Fibroblast of the conjunctiva (primary cell): Measurements from ENCODE around the gene ATP2C1.
"Not testable (repeated sequence)": the region's sequence is repeated elsewhere in the genome, so short reads cannot be mapped to it uniquely, and the experiment has no call there.

Experiments
- DNase-seq: peaks from one replicate; pipeline ENCODE4 v3.0.0-alpha.2; 2010; ENCODE audit warnings: low read depth

ATP2C1 gene

DNA sequence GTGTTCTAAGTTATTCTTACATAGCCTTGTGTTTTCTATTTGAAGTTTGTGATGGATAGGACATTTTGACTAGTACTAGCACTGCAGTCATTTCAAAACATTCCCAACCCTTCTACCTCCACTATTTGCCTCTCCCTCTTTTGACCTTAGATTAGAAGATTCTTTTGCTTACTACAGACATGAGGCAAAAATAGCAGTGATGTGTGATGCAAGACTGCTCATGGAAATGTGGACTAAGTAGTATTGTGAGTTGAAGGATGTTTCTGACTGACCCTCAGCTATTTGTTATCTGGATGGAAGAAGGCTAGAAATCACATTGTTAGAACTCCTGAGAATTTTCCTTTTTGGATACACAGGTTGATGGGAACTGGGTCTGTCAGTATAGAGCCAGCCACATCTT, 45.9 kb downstream of the ATP2C1 start:
- no peak for DNase-seq

DNA sequence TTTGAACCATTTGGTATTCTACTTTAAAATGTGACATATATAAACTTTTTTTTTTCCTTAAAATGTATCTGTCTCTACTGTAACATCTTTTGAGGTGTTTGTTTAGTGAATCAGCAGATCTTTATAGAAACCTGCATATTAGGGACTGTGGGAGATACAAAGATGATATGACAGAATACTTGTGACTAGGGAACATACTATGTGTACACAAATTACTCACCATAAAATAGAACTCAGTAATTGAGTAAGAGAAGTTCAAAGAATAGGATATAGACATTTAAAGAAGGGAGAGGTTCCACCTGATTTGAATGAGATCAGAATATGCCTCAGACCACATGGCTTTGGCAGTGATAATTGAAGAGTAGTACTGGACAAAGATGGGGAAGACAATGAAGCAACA, 47.9 kb downstream of the ATP2C1 start:
- DNase-seq: no peak

- no peak for DNase-seq
These were observed 53.0 kb downstream of the ATP2C1 start for GRCh38 chr3:130946882-130947281.

DNA sequence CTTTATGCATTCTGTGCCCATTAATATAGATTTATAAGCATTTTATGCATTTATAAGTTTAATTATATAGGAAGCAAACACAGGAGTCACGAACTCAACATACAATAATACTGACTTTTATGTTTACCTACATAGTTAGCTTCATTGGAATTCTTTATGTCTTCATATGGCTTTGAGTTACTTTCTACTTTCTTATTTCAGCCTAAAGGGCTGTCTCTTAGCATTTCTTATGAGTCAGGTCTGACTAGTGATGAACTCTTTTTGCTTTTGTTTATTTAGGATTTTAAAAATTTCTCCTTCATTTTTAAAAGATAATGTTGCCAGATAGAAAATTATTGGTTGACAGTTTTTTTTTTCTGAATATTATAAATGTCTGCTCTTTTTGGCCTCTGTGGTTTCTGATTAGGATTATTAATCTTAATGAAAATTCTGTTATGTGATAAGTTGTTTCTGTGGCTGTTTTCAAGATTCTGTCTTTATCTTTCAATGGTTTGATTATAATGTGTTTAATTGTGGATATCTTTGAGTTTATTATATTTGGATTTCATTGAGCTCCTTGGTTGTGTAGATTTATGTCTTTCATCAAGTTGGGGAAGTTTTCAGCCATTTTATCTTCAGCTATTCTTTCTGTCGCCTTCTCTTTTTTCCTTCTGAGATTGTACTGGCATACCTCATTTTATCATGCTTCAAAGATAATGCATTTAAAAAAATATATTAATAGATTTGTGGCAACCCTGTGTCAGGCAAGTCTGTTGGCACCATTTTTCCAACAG, 54.3 kb downstream of the ATP2C1 start:
- no peak for DNase-seq

GRCh38 chr3:130948929-130949328, 55.0 kb downstream of the ATP2C1 start:
- DNase-seq: no peak

GRCh38 chr3:130950124-130950523, 56.2 kb downstream of the ATP2C1 start:
- DNase-seq: no peak

DNA sequence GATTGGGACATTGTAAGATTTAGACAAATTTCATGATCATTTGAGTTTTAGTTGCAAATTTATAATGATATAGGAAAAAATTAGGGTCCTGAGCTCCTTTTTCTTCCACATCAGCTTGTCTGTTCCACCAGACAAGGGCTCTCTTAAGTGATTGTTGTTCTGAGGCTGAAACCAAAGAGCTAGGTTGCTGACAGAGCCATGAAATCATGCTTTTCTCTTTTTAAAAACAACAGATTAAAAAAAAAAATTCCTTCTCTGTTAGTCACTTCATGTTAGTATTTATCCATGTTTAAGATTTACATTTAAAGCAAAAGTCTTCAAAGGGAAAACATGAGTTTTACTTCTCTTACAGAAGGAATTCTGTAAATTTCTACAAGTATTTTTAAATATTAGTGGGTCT, 56.8 kb downstream of the ATP2C1 start:
- DNase-seq: peak; percentile 23

GRCh38 chr3:130955481-130955880, 61.6 kb downstream of the ATP2C1 start:
- DNase-seq: no peak

DNA sequence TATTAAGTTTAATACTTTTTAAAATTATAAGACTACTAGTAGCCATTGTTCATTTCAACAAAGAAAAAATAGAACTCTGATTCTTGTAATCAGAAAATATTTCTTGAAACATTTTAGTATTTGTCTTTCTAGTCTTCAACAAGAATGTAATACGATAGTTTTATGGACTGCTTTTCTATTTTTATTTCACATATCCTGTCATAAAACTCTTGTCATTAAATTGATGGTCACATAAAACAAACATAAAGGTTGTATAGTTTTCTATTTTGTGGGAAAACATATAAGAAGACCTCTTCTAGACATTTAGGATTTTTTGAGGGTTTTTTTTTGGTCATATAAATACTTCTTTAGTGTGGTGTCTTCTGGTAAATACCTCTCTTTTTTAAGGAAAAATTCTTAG, 62.4 kb downstream of the ATP2C1 start:
- DNase-seq: no peak

DNA sequence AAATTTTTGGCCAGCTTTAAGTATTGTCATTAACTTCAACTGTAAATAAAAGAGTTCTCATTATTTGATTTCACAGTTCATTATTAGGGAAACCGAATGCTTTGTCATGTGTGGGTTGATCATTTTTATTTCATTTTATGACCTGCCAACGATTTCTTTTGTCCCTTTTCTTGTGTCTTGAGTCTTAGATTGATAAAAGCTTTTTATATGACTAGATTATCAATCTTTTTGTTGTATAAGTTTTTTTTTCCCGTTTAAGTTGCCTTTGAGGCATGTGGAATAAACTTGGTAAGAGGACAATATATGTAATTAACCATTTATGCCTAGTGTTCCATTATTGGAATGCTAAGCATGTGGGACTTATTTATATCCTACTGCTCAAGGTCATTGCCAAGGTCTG, 62.8 kb downstream of the ATP2C1 start:
- no peak for DNase-seq

GRCh38 chr3:130960139-130960795, 66.4 kb downstream of the ATP2C1 start:
- DNase-seq: no peak

GRCh38 chr3:130961458-130961857, 67.6 kb downstream of the ATP2C1 start:
- DNase-seq: no peak

DNA sequence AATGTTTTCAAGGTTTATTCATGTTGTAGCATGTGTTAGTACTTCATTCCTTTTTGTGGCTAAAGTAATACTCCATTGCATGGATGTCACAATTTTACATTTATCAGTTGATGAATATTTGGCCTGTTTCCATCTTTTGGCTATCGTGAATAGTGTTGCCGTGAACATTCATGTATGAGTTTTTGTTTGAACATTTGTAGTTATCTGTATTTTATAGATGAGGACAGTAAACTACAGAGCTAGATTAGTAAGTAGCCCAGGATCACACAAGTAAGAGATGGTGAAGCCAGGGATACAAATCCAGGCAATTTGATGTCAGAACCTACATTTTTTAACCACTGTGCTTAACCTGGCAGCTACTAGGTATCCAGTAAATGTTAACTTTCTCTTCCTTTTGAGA, 69.6 kb downstream of the ATP2C1 start:
- no peak for DNase-seq

GRCh38 chr3:130963878-130964277, 70.0 kb downstream of the ATP2C1 start:
- peak; percentile 77 for DNase-seq

DNA sequence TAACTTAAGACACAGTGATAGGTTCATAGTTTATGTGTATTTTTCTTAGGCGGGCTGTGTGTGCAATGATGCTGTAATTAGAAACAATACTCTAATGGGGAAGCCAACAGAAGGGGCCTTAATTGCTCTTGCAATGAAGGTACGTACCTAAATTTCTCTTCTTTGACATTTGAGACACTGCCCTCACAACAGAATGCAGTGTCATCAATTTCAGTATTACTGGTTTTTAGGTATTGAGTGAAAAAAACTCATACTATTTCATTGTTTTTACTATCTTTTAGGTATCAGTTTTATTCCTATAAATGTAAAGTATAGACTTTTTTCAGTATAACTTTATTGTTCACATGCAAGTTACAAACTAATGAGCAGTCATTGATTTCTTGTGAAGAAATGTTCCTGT, 73.4 kb downstream of the ATP2C1 start:
- no peak for DNase-seq

DNA sequence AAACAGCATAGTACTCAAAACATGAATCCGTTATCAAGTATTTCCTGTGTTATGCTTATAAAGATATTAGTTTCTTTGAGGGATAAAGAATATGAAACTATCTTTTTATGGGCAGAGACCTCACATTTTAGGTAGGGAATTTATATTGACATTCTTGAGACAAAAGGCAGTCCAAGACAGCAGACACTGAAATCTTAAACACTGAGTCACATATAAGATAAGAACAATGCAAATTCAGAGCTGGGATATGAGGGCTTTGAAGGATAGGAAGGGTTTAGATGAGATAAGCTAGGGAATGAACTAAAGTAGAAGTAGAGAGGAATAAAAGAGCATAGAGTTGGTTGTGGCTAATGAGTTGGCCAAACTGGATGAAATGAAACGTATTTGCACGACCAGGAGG, 74.3 kb downstream of the ATP2C1 start:
- no peak for DNase-seq

GRCh38 chr3:130969621-130970020, 75.7 kb downstream of the ATP2C1 start:
- DNase-seq: no peak

- DNase-seq: no peak
These were observed 77.3 kb downstream of the ATP2C1 start for GRCh38 chr3:130971208-130971607.

- not testable (repeated sequence) for DNase-seq
These were observed 78.7 kb downstream of the ATP2C1 start for GRCh38 chr3:130972592-130972991.

DNA sequence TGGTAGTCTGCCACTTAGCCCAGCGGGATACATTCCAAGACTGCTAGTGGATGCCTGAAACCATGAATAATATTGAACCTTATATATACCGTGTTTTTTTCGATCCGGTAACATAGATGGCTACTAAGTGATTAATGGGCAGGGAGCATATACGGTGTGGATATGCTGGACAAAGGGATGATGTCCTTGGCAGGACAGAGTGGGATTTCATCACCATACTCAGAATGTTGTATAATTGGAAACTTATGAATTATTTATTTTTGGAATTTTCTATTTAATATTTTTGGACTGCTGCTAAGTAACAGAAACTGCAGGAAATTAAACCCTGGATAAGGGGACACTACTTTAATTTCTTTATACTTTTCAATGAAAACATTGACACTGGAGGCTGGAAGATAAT, 79.5 kb downstream of the ATP2C1 start:
- no peak for DNase-seq

GRCh38 chr3:130974201-130974600, 80.3 kb downstream of the ATP2C1 start:
- DNase-seq: no peak

- no peak for DNase-seq
These were observed 81.4 kb downstream of the ATP2C1 start for GRCh38 chr3:130975251-130975650.

DNA sequence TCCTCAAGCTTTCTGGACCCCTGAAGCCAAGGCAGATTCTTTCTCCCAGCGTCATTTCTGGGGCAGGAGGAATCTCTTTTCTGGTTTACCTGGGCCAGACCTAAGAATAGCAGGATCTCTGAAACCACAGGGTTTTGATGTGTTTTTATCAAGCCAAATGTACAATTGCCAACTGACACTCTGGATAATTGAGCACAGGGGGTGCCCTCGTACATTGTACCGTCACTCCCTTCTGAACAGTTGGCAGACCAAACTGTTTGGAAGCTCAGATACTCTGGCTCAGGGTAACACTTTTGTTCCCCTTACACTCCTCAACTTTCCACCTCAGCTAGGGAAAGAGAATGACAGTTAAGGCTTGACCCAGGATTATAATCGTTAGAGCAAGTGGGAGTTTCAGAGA, 82.8 kb downstream of the ATP2C1 start:
- no peak for DNase-seq

DNA sequence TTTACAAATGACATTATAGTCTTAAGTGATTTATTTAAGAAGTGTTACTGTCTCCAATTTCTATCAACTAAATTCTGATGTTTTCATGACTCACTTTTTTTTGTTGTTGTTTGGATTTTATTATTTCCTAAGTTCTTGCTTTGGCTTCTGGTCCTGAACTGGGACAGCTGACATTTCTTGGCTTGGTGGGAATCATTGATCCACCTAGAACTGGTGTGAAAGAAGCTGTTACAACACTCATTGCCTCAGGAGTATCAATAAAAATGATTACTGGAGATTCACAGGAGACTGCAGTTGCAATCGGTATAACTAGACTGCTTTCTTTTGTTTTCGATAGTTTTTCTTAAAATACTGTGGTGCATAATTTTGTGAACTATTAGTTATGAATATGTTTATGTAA, 85.2 kb downstream of the ATP2C1 start:
- no peak for DNase-seq
